Cardiac muscle cell (in vitro differentiated cells and primary cell): ENCODE results near the gene AUTS2. TPM values are rescaled to one million over a fixed set of nuclear protein-coding genes. Genes with fewer than 3 reads are reported as not detected.
A peak's percentile ranks its signal among the peaks of the same experiment; 100 is the strongest.

Experiments
- DNase-seq, 2 donors: peaks; one replicate each; pipeline versions ENCODE4 v3.0.0 to v3.0.0-alpha.2; 2010 to 2017; ENCODE audit warnings: low read depth in 1 of 2, low spot score in 1 of 2
- H3K27ac ChIP-seq: fragments of 200-600 bp; sonication (generic); 2 replicates; pipeline ENCODE4 v1.5.1; 2016
- H3K27me3 ChIP-seq: fragments of 200-600 bp; sonication (generic); 2 replicates; pipeline ENCODE4 v1.6.0; 2016; ENCODE audit warnings: control low read depth
- H3K36me3 ChIP-seq: fragments of 200-600 bp; sonication (generic); 2 replicates; pipeline ENCODE4 v1.5.1; 2016; ENCODE audit warnings: control low read depth
- H3K4me1 ChIP-seq: fragments of 200-600 bp; sonication (generic); 2 replicates; pipeline ENCODE4 v1.8.1; 2017; ENCODE audit warnings: low read depth, mild to moderate bottlenecking, mixed run types
- H3K4me3 ChIP-seq: fragments of 200-600 bp; sonication (generic); 2 replicates; pipeline ENCODE4 v1.5.1; 2016; ENCODE audit warnings: mild to moderate bottlenecking
- H3K9me3 ChIP-seq: fragments of 200-600 bp; sonication (generic); 2 replicates; pipeline ENCODE4 v1.5.1; 2017; ENCODE audit warnings: low read depth, mild to moderate bottlenecking, control low read depth
- polyA plus RNA-seq: library from polyadenylated mRNA; unstranded; fragments of >200 nt; fragmentation: Nextera tagmentation; extraction: Ambion mirVana; gene quantifications from 2 replicates; pipeline ENCODE4 v1.2.1, GENCODE V29; 2016
- total RNA-seq: library from RNA; depleted of rRNA; stranded (reverse); fragments of >200 nt; gene quantifications from 2 replicates; pipeline ENCODE4 v1.2.3, GENCODE V29; 2016
- TF ChIP-seq, protein P1 (sequence below): IDR thresholded peaks from 2 replicates; pipeline ENCODE4 v1.5.1; 2012; ENCODE audit warnings: low read depth, mild to moderate bottlenecking, low read length

The AUTS2 gene
- total and polyA plus RNA-seq, 2 experiments from 2014 or later, result 41.0 to 45.5 TPM

DNA sequence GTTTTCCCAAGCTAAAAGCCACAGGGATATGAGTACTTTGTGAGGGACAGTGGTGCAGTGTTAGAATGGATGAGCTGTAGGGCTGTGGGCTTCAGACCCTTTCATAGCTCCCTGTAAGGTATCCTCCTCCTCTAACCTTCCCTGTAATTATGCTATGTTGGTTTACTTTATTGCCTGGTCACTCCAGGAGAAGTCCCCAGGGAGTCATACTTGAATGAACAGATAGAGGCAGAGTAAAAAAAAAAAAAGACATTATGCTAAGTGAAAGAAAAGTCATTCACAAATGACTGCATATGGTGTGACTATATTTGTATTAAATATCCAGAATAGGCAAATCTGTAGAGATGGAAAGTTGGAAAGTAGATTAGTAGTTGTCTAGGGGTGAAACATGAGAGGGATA is 434.4 kb downstream of the AUTS2 start:
- Histone ChIP-seq H3K4me1 (peaks cover 30% of the 10 kb centered on the region), H3K27me3 (no peaks in the 10 kb centered on the region), H3K9me3 (no peaks in the 10 kb centered on the region), H3K27ac (no peak overlapping the region), H3K4me3 (no peak overlapping the region), H3K36me3 (no peaks in the 10 kb centered on the region)
- DNase-seq, result no peak
- TF ChIP-seq, protein P1, sequence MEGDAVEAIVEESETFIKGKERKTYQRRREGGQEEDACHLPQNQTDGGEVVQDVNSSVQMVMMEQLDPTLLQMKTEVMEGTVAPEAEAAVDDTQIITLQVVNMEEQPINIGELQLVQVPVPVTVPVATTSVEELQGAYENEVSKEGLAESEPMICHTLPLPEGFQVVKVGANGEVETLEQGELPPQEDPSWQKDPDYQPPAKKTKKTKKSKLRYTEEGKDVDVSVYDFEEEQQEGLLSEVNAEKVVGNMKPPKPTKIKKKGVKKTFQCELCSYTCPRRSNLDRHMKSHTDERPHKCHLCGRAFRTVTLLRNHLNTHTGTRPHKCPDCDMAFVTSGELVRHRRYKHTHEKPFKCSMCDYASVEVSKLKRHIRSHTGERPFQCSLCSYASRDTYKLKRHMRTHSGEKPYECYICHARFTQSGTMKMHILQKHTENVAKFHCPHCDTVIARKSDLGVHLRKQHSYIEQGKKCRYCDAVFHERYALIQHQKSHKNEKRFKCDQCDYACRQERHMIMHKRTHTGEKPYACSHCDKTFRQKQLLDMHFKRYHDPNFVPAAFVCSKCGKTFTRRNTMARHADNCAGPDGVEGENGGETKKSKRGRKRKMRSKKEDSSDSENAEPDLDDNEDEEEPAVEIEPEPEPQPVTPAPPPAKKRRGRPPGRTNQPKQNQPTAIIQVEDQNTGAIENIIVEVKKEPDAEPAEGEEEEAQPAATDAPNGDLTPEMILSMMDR, result no peak

DNA sequence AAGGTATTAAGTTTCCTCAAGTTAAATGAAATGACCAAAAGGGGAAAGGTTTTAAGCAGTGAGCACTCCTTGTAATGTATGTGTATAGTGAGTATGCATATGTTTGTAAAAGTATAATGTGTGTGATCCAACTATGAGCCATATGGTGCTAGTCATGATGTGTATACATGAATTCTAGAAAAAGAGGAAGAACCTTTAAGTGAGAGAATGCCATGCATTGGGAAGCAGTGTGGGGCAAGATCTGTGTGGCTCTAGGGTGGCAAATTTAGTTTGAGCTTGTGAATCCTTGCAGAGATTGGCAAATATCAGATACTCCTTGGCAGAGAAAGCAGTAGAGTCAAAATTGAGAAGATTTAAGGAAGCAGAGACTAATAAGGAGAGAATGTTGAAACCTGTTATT is 435.0 kb downstream of the AUTS2 start:
- H3K36me3 ChIP-seq, result no peaks in the 10 kb centered on the region
- H3K27ac ChIP-seq, result no peak overlapping the region
- no peak for DNase-seq
- TF ChIP-seq, protein P1, result no peak
- H3K9me3 ChIP-seq, result no peaks in the 10 kb centered on the region
- no peaks in the 10 kb centered on the region for H3K27me3 ChIP-seq
- no peak overlapping the region for H3K4me3 ChIP-seq
- peaks cover 25% of the 10 kb centered on the region for H3K4me1 ChIP-seq

DNA sequence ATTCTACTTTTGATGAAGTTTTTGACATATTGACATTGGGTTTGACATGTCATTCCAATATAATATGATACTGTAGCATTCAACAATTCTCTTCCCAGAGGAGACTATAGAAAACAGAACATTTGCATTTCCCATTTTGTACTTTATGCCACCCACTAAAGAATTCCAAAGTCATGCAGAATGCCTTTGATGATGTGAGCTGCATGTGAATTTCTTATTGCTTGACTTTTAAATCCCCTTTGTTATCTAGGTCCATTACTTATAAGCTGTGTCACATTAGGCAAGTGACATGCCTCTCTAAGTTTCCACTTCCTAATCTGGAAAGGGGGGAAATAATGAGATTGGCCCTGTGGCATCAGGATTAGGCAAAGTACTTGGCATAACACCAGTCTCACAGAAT is 436.7 kb downstream of the AUTS2 start:
- Histone ChIP-seq H3K4me1 (peaks cover 25% of the 10 kb centered on the region), H3K9me3 (no peaks in the 10 kb centered on the region), H3K27ac (no peak overlapping the region), H3K4me3 (no peak overlapping the region), H3K27me3 (no peaks in the 10 kb centered on the region), H3K36me3 (no peaks in the 10 kb centered on the region)
- peak in 1 of 2 donors; percentile 16 for DNase-seq
- TF ChIP-seq, protein P1, result no peak

DNA sequence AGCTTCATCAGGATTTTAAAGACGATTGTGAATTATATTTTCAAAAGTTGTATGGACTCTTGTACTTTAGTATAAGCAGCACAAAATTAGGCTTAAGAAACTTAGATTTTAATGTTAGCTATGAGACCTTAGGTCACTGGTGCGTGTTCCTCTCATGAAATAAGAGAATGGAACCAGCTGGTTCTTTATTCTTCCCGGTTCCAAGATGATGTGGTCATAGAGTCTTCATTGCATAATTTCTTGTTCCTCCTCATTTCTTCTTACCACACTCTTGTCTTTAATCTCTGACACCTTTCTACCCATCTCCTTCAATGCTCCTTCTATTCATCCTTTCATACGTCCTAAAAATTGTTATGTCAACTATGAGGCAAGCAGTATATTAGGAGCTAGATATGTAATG is 437.2 kb downstream of the AUTS2 start:
- no peaks in the 10 kb centered on the region for H3K36me3 ChIP-seq
- H3K27me3 ChIP-seq, result no peaks in the 10 kb centered on the region
- no peak overlapping the region for H3K4me3 ChIP-seq
- H3K27ac ChIP-seq, result no peak overlapping the region
- H3K9me3 ChIP-seq, result no peaks in the 10 kb centered on the region
- peak in 1 of 2 donors; percentile 39 for DNase-seq
- peaks cover 27% of the 10 kb centered on the region for H3K4me1 ChIP-seq
- TF ChIP-seq, protein P1, result no peak

DNA sequence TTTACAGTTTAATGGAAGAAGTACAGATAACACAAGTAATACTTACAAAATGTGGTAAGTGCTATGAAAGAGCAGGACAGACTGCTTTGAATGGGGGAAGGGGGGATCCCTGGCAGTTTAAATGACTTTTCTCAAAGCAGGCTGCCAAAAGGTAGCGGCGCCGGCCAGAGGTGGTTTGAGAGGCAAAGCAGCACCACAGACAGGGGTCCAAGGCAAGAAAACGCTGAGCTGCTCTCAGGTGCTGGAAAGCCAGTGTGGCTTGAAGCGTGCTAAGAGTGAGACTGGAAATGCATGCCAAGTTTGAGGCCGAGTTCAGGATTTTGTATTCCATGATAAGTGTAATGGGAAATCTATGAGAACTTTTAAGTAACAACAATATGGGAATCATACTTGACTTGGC is 437.7 kb downstream of the AUTS2 start:
- no peak overlapping the region for H3K4me3 ChIP-seq
- TF ChIP-seq, protein P1, result no peak
- peaks cover 29% of the 10 kb centered on the region for H3K4me1 ChIP-seq

DNA sequence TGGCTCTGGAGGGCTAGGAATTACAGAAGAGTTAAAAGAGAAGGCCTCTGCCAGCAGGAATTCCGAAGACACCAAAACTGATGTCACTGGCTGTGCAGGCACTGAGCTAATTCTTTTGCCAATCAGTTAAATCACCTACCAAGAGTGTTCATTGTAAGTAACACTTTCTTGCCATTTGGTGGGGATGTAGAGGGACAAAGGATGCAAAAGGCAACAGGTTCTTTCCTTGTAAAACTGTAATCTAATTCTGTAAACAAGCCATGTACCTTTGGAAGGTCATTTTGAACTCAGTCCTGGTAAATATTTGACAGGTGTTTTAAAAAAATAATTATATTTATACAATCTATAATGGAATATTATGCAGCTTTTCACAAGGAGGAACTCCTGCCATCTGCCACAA is 438.4 kb downstream of the AUTS2 start:
- peaks cover 25% of the 10 kb centered on the region for H3K4me1 ChIP-seq
- no peaks in the 10 kb centered on the region for H3K36me3 ChIP-seq
- no peak overlapping the region for H3K27ac ChIP-seq
- DNase-seq, result no peak
- TF ChIP-seq, protein P1, result no peak
- H3K9me3 ChIP-seq, result no peaks in the 10 kb centered on the region
- no peak overlapping the region for H3K4me3 ChIP-seq
- H3K27me3 ChIP-seq, result no peaks in the 10 kb centered on the region

More for the DNA sequence above, 437.7 kb downstream of the AUTS2 start:
- H3K27ac ChIP-seq, result no peak overlapping the region
- H3K9me3 ChIP-seq, result no peaks in the 10 kb centered on the region
- no peaks in the 10 kb centered on the region for H3K36me3 ChIP-seq
- no peaks in the 10 kb centered on the region for H3K27me3 ChIP-seq
- no peak for DNase-seq
